Muscle of arm (tissue), 12 donors: ENCODE results near the gene DDX1. TPM values are rescaled to one million over a fixed set of nuclear protein-coding genes. Genes with fewer than 3 reads are reported as not detected.

Experiments used
- DNase-seq: peaks from one replicate; pipeline ENCODE4 v3.0.0-alpha.2; 2013
- polyA plus RNA-seq, 12 donors: library from polyadenylated mRNA; unstranded; fragments of 120-200 nt; gene quantifications; one replicate each; pipeline ENCODE4 v1.2.1, GENCODE V29; 2013; ENCODE audit not compliant: insufficient read length in 12 of 12

The DDX1 gene
- polyA plus RNA-seq, 12 donors: 67.3 to 124 (median 108) TPM; not detected in 1

GRCh38 chr2:15658911-15659310 is 67.2 kb downstream of the DDX1 start:
- DNase-seq: no peak

DNA sequence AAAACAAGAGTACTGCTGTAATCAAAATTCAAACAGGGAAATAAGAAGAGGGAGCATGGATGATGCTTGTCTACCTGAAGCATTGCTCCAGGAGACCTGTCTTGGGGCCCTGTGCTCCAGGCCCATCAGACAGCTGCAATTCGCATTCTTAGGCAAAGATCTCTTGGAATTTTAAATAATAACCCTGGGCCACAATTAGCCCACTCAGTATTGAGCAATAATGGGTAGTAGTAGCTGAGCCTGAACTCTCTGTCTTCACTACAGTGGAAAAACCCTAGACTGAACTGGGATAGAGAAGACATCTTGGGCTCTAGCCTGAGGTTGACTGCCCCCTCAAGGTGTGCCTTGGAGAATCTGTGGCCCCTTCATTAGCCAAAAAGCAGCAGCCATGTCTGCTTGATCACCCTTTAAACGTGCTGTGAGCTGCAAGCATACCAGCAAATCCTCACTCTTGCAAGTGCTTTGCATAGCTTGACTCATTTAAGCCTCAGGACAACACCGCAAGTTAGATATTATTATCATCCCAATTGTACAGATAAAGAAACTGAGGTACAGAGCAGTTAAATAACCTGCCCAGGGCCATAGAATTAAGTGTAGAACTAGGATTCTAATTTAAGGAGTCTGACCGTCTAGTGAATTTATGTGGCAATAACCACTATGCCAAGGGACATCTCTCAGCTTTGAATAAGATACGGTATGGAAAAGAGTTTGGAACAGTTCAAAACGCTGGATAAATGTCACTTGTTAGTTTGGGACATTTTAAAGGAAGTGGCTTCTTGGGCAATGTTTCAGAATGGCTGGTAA is 69.0 kb downstream of the DDX1 start:
- no peak for DNase-seq

- DNase-seq: no peak
Observed at GRCh38 chr2:15661295-15661569, 69.6 kb downstream of the DDX1 start.

DNA sequence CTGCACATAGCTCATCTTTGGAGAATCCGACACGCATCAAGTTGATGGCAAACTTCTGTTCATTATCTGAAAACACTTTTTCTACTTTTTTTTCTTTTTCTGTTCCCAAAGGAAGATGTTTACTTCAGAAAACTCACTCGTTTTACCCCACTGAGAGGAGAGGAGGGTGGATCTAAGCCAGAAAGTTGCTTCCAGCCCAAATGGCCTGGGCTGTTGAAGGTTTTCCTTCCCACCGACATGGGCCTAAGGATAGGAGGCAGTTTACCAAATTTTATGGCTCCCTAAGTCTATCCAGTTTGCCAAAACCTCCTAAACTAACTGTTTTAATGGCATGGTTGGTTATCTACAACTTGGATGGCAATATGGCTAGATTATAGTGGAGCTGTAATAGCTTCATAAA is 70.4 kb downstream of the DDX1 start:
- DNase-seq: no peak

DNA sequence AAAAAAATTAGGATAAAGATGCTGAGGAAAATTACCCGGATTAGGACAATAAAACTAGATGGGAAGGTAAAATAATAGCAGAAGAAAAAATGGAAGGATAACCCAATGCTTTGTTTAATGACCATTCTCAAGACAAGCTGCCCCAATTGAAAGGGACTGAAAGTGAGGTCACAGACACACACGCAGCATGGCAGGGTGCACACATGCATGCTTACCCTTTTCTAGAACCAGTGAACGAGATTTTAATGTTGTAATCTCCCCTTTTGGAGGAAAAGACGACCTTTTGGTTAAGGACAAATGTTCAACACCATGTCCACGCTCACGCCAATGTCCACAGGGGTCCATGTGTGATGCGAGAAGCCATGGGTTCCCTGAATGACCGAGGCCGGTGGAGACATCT is 70.9 kb downstream of the DDX1 start:
- no peak for DNase-seq

DNA sequence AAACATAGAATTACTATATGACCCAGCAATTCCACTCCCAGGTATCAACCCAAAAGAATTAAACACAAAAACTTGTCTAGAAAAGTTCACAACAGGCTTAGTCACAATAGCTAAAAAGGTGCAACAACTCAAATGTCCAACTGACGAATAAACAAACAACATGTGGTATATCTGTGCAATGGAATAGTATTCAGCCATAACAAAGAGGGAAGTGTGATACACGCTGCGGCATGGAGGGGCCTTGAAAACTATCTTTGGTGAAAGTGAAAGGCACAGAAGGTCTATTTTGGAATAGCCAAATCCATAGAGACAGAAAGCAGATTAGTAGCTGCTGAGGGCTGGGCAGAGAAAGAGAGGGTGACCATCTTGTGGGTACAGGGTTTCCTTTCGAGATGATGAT is 72.1 kb downstream of the DDX1 start:
- DNase-seq: no peak

GRCh38 chr2:15664273-15665066 is 72.8 kb downstream of the DDX1 start:
- no peak for DNase-seq

DNA sequence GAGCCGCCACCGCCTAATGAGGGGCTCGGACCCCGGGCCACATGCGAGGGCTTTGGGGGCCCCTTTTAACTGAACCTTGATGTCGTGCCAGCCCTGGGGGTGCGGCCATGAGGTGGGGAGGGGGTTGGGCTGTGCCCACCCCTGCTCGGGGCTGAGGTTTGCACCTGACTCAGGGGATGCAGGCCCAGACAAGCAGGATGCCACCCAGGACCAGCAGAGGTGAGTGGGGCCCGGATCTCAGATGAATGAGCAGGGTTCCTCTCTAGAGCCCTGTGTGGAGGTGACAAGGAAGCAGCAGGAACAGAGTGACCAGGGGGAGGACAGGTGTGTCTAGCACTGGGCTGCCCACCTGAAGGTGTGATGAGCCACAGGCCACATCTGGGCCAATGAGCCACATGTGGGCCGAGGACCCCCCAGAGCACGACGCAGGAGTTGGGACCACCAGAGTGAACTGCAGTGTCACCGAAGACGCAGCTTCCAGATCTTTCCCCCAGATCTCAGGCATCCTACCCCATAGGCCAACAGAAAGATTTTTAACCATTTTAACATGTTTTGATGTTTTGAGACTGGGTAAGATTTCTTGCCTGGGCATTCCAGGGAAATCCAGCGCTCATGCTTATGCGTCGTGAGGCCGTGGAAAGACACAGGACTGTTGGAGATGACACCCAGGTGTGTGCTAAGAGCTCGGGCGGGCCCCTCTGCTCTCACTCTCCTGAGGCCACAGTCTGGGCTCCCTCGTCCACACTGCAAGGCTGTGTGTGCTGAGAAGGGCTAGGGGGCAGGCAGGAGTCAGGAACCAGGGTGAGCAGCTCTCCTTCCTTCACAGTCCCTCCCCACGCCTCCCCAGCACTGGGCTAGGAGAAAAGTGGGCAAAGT is 73.6 kb downstream of the DDX1 start:
- DNase-seq: no peak

DNA sequence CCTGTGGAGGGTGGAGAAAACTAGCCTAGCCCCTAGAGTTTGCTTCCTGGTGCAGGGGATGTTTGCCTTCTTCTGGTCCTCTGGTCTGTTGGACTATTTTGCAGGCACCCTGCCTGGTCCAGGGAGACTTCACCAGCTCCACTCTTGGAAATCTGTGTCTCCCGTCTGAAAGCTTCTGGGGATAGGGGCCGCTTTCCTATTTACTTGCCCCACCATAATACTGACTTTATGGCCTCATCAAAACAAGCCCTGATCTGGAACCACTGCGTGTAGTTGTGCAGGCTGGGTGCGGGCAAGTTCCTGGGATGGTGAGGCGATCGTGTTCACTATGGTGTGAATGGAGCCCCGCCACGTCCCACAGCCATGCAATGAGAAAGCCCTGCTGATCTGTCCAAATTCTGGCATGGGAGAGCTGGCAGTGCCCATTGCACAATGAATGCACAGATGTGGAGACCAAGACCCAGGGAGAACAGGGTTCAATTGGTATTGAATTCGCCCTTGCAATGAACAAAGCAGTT is 74.3 kb downstream of the DDX1 start:
- no peak for DNase-seq

GRCh38 chr2:15666861-15667808 is 75.5 kb downstream of the DDX1 start:
- no peak for DNase-seq

DNA sequence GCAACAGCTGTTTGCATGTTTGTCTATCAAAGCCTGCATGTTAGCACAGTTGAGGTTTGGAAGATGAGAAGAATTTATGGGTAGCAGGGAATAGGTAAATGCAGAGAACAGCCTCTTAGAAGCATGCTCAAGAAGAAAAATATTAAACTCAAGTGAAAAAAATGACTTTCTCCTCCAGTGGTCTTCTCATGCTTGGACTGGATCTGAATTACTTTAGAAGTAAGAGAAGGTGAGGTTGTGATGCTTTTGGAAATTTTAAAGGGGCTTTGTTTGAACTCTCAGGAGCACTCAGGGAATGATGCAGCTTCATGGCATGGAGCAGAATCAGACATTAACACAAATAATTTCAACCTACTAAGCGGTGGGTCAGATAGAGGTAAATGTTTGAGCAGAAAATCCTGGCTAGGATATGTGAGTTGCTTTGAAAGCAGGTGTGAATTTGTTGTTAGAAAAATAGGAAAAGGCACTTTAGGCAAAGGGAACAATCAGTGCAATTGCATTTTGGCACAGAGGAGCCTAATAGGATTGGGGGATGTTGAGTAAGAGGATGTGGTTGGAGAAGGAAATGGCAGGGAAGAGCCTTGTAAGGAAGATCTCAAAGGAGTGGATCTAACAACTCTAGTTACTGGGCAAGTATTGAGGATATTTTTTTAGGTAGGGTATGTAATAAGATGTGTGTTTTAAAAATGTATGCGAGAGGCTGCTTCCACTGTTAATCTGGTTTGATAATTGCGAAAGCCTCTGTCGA is 76.3 kb downstream of the DDX1 start:
- DNase-seq: no peak

- no peak for DNase-seq
Observed at GRCh38 chr2:15668611-15669305, 77.1 kb downstream of the DDX1 start.

GRCh38 chr2:15669375-15669910 is 77.8 kb downstream of the DDX1 start:
- no peak for DNase-seq

DNA sequence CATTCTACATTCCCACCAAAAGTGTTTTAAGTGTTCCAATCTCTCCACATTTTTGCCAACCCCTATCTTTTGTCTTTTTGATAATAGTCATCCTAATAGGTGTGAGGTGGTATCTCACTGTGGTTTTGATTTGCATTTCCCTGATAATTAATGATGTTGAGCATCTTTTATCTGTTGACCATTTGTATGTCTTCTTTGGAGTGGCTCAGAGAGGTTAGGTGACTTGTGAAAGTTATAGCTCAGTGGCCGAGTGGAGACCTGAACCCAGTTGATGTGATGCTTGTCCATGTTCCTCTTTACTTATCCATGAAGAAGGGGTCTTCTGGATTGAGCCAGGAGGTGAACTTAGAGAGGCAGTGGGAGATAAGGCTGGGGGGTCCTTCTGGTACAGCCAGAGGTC is 78.8 kb downstream of the DDX1 start:
- DNase-seq: no peak

- DNase-seq: no peak
Observed at GRCh38 chr2:15670981-15671380, 79.3 kb downstream of the DDX1 start.

GRCh38 chr2:15671409-15671808 is 79.7 kb downstream of the DDX1 start:
- no peak for DNase-seq

DNA sequence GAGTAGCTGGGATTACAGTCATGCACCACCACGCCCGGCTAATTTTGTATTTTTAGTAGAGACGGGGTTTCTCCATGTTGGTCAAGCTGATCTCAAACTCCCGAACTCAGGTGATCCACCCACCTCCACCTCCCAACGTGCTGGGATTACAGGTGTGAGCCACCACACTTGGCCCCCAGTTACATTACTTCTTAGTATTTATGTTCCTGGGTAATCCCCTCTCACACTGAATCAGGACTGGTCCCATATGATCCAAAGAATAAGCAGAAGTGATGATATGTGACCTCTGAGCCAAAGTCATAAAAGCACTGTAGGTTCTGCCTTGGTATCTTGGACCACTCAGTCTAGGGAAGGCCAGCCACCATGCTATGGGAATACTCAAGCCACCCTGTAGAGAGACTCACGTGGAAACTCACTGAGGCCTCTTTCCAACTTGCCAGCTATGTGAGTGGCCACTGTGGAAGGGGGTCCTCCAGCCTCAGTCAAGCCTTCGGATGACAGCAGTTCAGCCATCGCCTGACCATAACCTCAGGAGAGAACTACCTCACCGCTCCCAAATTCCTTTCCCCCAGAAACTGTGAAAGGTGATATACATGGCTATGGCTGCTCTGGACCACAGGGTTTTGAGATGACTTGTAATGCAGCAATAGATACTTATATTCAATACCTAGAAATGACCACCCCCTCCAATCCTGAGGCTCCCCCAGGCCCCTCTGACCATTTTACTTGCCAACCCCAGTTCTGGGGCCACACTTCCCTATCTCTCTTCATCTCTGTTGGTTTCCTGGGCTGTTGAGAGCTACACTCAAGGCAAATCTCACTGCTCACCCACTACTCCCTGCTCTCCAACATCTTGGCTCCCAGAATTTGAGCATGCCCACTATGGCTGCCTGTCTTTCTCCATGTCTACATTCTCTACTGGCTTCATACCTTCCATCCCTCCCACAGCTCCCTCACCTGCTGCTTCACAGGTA is 80.5 kb downstream of the DDX1 start:
- DNase-seq: no peak
